H9 (cell line): ENCODE data around the gene SRD5A3. TPM values are rescaled to one million over a fixed set of nuclear protein-coding genes. Genes with fewer than 3 reads are reported as not detected.

Experiments
- DNase-seq: peaks from one replicate; pipeline ENCODE4 v3.0.0-alpha.2; 2017
- H2AFZ ChIP-seq: one replicate; pipeline ENCODE4 v1.6.1; 2013; ENCODE audit warnings: mild to moderate bottlenecking, low read length, control low read depth, moderate library complexity
- H2AK5ac ChIP-seq: 2 replicates; pipeline ENCODE4 v1.6.1; 2013; ENCODE audit warnings: low read length, control low read depth, mixed read lengths; ENCODE audit not compliant: insufficient read length
- H2BK120ac ChIP-seq: one replicate; pipeline ENCODE4 v1.6.1; 2013; ENCODE audit warnings: low read depth, mild to moderate bottlenecking, low read length, control low read depth, inconsistent platforms; ENCODE audit not compliant: poor library complexity, severe bottlenecking
- H2BK12ac ChIP-seq: 2 replicates; pipeline ENCODE4 v1.6.1; 2013; ENCODE audit warnings: low read length, control low read depth, mixed read lengths, low read depth; ENCODE audit not compliant: insufficient read length
- H2BK15ac ChIP-seq: 2 replicates; pipeline ENCODE4 v1.6.1; 2013; ENCODE audit warnings: low read depth, low read length, control low read depth
- H2BK20ac ChIP-seq: one replicate; pipeline ENCODE4 v1.6.1; 2013; ENCODE audit warnings: low read depth, mild to moderate bottlenecking, low read length, control low read depth, inconsistent platforms; ENCODE audit not compliant: poor library complexity, severe bottlenecking
- H2BK5ac ChIP-seq: 2 replicates; pipeline ENCODE4 v1.6.1; 2013; ENCODE audit warnings: low read length, control low read depth, mixed read lengths; ENCODE audit not compliant: insufficient read length
- H3K14ac ChIP-seq: 2 replicates; pipeline ENCODE4 v1.6.1; 2013; ENCODE audit warnings: low read length, control low read depth; ENCODE audit not compliant: insufficient read depth
- H3K18ac ChIP-seq: 2 replicates; pipeline ENCODE4 v1.6.1; 2013; ENCODE audit warnings: low read depth, mild to moderate bottlenecking, mixed read lengths, low read length, control low read depth; ENCODE audit not compliant: insufficient read length
- H3K23ac ChIP-seq: 2 replicates; pipeline ENCODE4 v1.6.1; 2013; ENCODE audit warnings: low read length, control low read depth, mixed read lengths, low read depth; ENCODE audit not compliant: insufficient read length
- H3K23me2 ChIP-seq: 2 replicates; pipeline ENCODE4 v1.6.1; 2013; ENCODE audit warnings: low read depth, mild to moderate bottlenecking, mixed read lengths, low read length, control low read depth; ENCODE audit not compliant: insufficient read length, poor library complexity, severe bottlenecking
- H3K27ac ChIP-seq: 2 replicates; pipeline ENCODE4 v1.5.1; 2013; ENCODE audit warnings: low read length, control low read depth, mixed read lengths, low read depth; ENCODE audit not compliant: insufficient read length
- H3K27me3 ChIP-seq: 2 replicates; pipeline ENCODE4 v1.6.1; 2013; ENCODE audit warnings: low read length, control low read depth, inconsistent platforms; ENCODE audit not compliant: insufficient read depth
- H3K4ac ChIP-seq: 2 replicates; pipeline ENCODE4 v1.6.1; 2013; ENCODE audit warnings: low read depth, mild to moderate bottlenecking, control low read depth, inconsistent platforms, low read length, moderate library complexity
- H3K4me1 ChIP-seq: 2 replicates; pipeline ENCODE4 v1.6.1; 2013; ENCODE audit warnings: low read length, control low read depth, inconsistent platforms; ENCODE audit not compliant: insufficient read depth
- H3K4me2 ChIP-seq: 2 replicates; pipeline ENCODE4 v1.6.1; 2013; ENCODE audit warnings: low read length, control low read depth, mixed read lengths; ENCODE audit not compliant: insufficient read length, insufficient read depth
- H3K56ac ChIP-seq: 2 replicates; pipeline ENCODE4 v1.6.1; 2013; ENCODE audit warnings: low read depth, mild to moderate bottlenecking, mixed read lengths, low read length, control low read depth; ENCODE audit not compliant: insufficient read length
- H3K79me1 ChIP-seq: 2 replicates; pipeline ENCODE4 v1.6.1; 2013; ENCODE audit warnings: low read depth, mild to moderate bottlenecking, moderate library complexity, low read length, control low read depth, inconsistent platforms; ENCODE audit not compliant: insufficient read depth, poor library complexity, severe bottlenecking
- H3K79me2 ChIP-seq: 2 replicates; pipeline ENCODE4 v1.6.1; 2013; ENCODE audit warnings: low read length, control low read depth, inconsistent platforms; ENCODE audit not compliant: insufficient read depth
- H3K9ac ChIP-seq: 2 replicates; pipeline ENCODE4 v1.6.1; 2013; ENCODE audit warnings: low read length, control low read depth, mixed read lengths; ENCODE audit not compliant: insufficient read length; ENCODE audit errors: extremely low read depth
- H3K9me3 ChIP-seq: one replicate; pipeline ENCODE4 v1.6.1; 2013; ENCODE audit warnings: low read depth, low read length, inconsistent platforms; ENCODE audit not compliant: control insufficient read depth
- H3T11ph ChIP-seq: one replicate; pipeline ENCODE4 v1.6.1; 2013; ENCODE audit warnings: mild to moderate bottlenecking, low read length, control low read depth, inconsistent platforms
- H4K20me1 ChIP-seq: one replicate; pipeline ENCODE4 v1.6.1; 2013; ENCODE audit not compliant: control insufficient read depth, insufficient read length, insufficient read depth
- H4K5ac ChIP-seq: 2 replicates; pipeline ENCODE4 v1.6.1; 2013; ENCODE audit warnings: low read depth, mild to moderate bottlenecking, mixed read lengths, low read length, control low read depth; ENCODE audit not compliant: insufficient read length
- H4K8ac ChIP-seq: replicated peaks from 2 replicates; pipeline ENCODE4 v1.6.1; 2013; ENCODE audit warnings: low read length, control low read depth, mixed read lengths, low read depth; ENCODE audit not compliant: insufficient read length
- H4K91ac ChIP-seq: 2 replicates; pipeline ENCODE4 v1.6.1; 2013; ENCODE audit warnings: low read depth, mild to moderate bottlenecking, moderate library complexity, mixed read lengths, low read length, control low read depth; ENCODE audit not compliant: insufficient read length
- H3K27ac Mint-ChIP-seq, 3 experiments: 2 replicates in 2 of 3; 3 replicates in 1 of 3; pipeline ENCODE4 v1.8.0; 2020 to 2021; ENCODE audit warnings: mixed read lengths in 3 of 3, mild to moderate bottlenecking in 1 of 3, moderate library complexity in 1 of 3
- H3K27me3 Mint-ChIP-seq: 2 replicates; pipeline ENCODE4 v1.8.0; 2021; ENCODE audit warnings: low read depth, mild to moderate bottlenecking, moderate library complexity, mixed read lengths
- H3K36me3 Mint-ChIP-seq, 3 experiments: 2 replicates in 2 of 3; 3 replicates in 1 of 3; pipeline ENCODE4 v1.8.0; 2020 to 2021; ENCODE audit warnings: low read depth in 3 of 3, mixed read lengths in 3 of 3; ENCODE audit not compliant: insufficient read depth in 1 of 3
- H3K4me1 Mint-ChIP-seq, 2 experiments: 2 replicates each; pipeline ENCODE4 v1.8.0; 2020; ENCODE audit warnings: mixed read lengths in 2 of 2
- H3K4me3 Mint-ChIP-seq, 2 experiments: 2 replicates in 1 of 2; 3 replicates in 1 of 2; pipeline ENCODE4 v1.8.0; 2020 to 2021; ENCODE audit warnings: mild to moderate bottlenecking in 2 of 2, mixed read lengths in 2 of 2, moderate library complexity in 1 of 2
- H3K9me3 Mint-ChIP-seq, 2 experiments: 2 replicates in 1 of 2; 3 replicates in 1 of 2; pipeline ENCODE4 v1.8.0; 2020; ENCODE audit warnings: mild to moderate bottlenecking in 2 of 2, mixed read lengths in 2 of 2, moderate library complexity in 1 of 2
- whole genome bisulfite sequencing: extraction: QIAGEN DNeasy Blood & Tissue Kit; methylation state at CpG from one replicate; pipeline ENCODE4 v1.1.7; 2013; ENCODE audit warnings: missing lambda C conversion rate, low lambda C conversion rate, mixed read lengths; ENCODE audit not compliant: insufficient read length; ENCODE audit errors: extremely low coverage; 5-methylcytosine and 5-hydroxymethylcytosine counted together
- total RNA-seq: library from RNA; stranded (reverse); gene quantifications from 2 replicates; pipeline ENCODE4 v1.2.1, GENCODE V29; 2021
- TF ChIP-seq, protein P1 (sequence below): fragments of 200-600 bp; sonication (generic); conservative IDR thresholded peaks from 3 replicates; pipeline ENCODE4 v1.8.0; 2021; ENCODE audit warnings: antibody characterized with exemption, mild to moderate bottlenecking

Gene SRD5A3
- total RNA-seq, 1 experiment from 2014 or later, result 35.0 TPM

- WGBS, result no CpG with 5 or more reads among the region's 3 CpGs
- no peak overlapping the region for H3K4ac ChIP-seq
- H3K79me1 ChIP-seq, result no peaks in the 10 kb centered on the region
- peaks cover 3 to 12% of the 10 kb centered on the region in 2 experiments; a peak in 3 of 5 replicates for H3K9me3 Mint-ChIP-seq
- no peak overlapping the region for H2BK5ac ChIP-seq
- no peak overlapping the region for H2AFZ ChIP-seq
- H3K36me3 Mint-ChIP-seq, result peaks cover 0 to 3% (median under 1%) of the 10 kb centered on the region in 3 experiments; a peak in 3 of 7 replicates
- H3K14ac ChIP-seq, result no peak overlapping the region
- no peak overlapping the region for H2BK120ac ChIP-seq
- H3K9ac ChIP-seq, result no peak overlapping the region
- H3K4me1 ChIP-seq, result no peaks in the 10 kb centered on the region
- no peaks in the 10 kb centered on the region for H3K23me2 ChIP-seq
- H3T11ph ChIP-seq, result no peak overlapping the region
- no peaks in the 10 kb centered on the region for H3K27me3 ChIP-seq
- no peak overlapping the region for H2BK15ac ChIP-seq
- DNase-seq, result no peak
- H4K20me1 ChIP-seq, result no peaks in the 10 kb centered on the region
- no peak overlapping the region for H3K4me2 ChIP-seq
- H4K8ac ChIP-seq, result no peak overlapping the region
- H3K56ac ChIP-seq, result no peak overlapping the region
- no peaks in the 10 kb centered on the region for H3K9me3 ChIP-seq
- no peaks in the 10 kb centered on the region for H3K79me2 ChIP-seq
- no peak overlapping the region for H3K23ac ChIP-seq
- no peak overlapping the region for H3K4me3 Mint-ChIP-seq
- H3K27ac Mint-ChIP-seq, result no peak overlapping the region; a peak in 2 of 7 replicates
- H3K27me3 Mint-ChIP-seq, result no peaks in the 10 kb centered on the region
- no peak overlapping the region for H3K18ac ChIP-seq
- no peak overlapping the region for H2AK5ac ChIP-seq
- no peak overlapping the region for H4K5ac ChIP-seq
- H3K4me1 Mint-ChIP-seq, result no peaks in the 10 kb centered on the region
- TF ChIP-seq, protein P1, sequence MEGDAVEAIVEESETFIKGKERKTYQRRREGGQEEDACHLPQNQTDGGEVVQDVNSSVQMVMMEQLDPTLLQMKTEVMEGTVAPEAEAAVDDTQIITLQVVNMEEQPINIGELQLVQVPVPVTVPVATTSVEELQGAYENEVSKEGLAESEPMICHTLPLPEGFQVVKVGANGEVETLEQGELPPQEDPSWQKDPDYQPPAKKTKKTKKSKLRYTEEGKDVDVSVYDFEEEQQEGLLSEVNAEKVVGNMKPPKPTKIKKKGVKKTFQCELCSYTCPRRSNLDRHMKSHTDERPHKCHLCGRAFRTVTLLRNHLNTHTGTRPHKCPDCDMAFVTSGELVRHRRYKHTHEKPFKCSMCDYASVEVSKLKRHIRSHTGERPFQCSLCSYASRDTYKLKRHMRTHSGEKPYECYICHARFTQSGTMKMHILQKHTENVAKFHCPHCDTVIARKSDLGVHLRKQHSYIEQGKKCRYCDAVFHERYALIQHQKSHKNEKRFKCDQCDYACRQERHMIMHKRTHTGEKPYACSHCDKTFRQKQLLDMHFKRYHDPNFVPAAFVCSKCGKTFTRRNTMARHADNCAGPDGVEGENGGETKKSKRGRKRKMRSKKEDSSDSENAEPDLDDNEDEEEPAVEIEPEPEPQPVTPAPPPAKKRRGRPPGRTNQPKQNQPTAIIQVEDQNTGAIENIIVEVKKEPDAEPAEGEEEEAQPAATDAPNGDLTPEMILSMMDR, result no peak
- H3K27ac ChIP-seq, result no peak overlapping the region
- H2BK12ac ChIP-seq, result no peak overlapping the region
- no peak overlapping the region for H4K91ac ChIP-seq
- no peak overlapping the region for H2BK20ac ChIP-seq
Measured at GRCh38 chr4:55303760-55304165, 42.3 kb upstream of the SRD5A3 start.
